ENCODE measurements around the gene SP1. TPM values are rescaled to one million over a fixed set of nuclear protein-coding genes. Genes with fewer than 3 reads are reported as not detected.

SP1 gene
- total and polyA plus RNA-seq, 2 experiments from 2014 or later: 3.6 to 30.3 TPM

GRCh38 chr12:53378222-53378621 lies 1.8 kb upstream of the SP1 start:
- no peak for DNase-seq

DNA sequence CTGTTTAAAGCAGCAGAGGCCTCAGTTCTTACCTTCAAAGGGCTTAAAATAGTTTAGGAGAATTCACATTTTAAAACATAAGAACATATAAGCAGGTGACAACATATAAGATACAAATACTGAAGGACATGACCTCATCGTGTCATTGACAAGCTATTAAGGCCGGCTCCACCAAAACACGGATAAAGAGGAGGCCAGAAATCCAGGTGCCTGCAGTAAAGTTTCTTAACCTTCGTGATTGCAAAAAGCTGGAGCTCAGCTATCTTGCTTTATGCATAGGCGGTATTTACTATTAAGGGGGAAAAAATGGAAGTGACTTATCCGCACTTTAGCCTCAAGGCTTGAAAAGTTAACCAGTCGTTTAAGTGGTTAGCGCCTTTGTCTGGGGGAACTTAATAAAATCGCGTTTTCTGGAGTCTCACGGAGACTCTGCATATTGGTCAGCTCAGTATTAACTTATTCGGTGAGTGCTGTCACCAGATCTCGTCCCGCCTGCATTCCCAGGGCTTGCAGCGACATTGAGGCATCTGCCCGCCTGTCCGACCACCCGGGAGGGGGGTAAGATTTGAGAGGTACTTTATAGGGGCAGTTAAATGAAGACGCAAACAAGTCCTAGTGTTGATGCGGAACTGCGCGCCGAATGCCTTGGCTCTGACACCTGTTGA lies 1.1 kb upstream of the SP1 start:
- TF ChIP-seq EZH2 (IDR thresholded peaks at IDR 0.05; ENCODE audit: insufficient read depth, poor library complexity, severe bottlenecking) (no peak), EZH2phosphoT487 (IDR thresholded peaks at IDR 0.05; ENCODE audit: insufficient read depth, low read depth) (no peak)
- Histone ChIP-seq H3K4me3 (peak overlapping the region; percentile 77), H2AFZ (peak overlapping the region; percentile 97), H4K20me1 (ENCODE audit: insufficient read depth) (no peaks in the 10 kb centered on the region), H3K27ac (peak overlapping the region; percentile 70), H3K79me2 (ENCODE audit: insufficient read depth) (peaks cover 24% of the 10 kb centered on the region), H3F3A (ENCODE audit: insufficient read depth) (peaks cover 10% of the 10 kb centered on the region), H3K9ac (peak overlapping the region; percentile 79), H3K27me3 (replicated peaks; ENCODE audit: insufficient read depth) (no peaks in the 10 kb centered on the region), H3K9me3 (ENCODE audit: low read depth) (no peaks in the 10 kb centered on the region), H3K4me1 (ENCODE audit: insufficient read depth) (peaks cover 26% of the 10 kb centered on the region), H3K9me2 (ENCODE audit: insufficient read depth) (no peaks in the 10 kb centered on the region), H3K4me2 (ENCODE audit: unreplicated experiment) (peak overlapping the region; percentile 94), H3K36me3 (ENCODE audit: low read depth) (peaks cover 8% of the 10 kb centered on the region; the same call in 1 of the 2 replicates)
- in situ Hi-C loops (cut with MboI): no loop called here
- no peak for DNase-seq
- WGBS, 2 experiments (ENCODE audit: low coverage in 1 of 2, low lambda C conversion rate in 2 of 2, missing lambda C conversion rate in 2 of 2): 24 to 27% methylated on average over 23 of the region's 23 CpGs

More at GRCh38 chr12:53378222-53378621, 1.8 kb upstream of the SP1 start:
- in situ Hi-C loops (cut with MboI): no loop called here
- no peaks in the 10 kb centered on the region for H4K20me1 ChIP-seq (ENCODE audit: insufficient read depth)
- WGBS, 2 experiments (ENCODE audit: low coverage in 1 of 2, low lambda C conversion rate in 2 of 2, missing lambda C conversion rate in 2 of 2): 93 to 95% methylated on average over 12 of the region's 12 CpGs
- no peak overlapping the region for H3K27ac ChIP-seq
- no peak overlapping the region for H3K9ac ChIP-seq
- peak overlapping the region; percentile 97 for H2AFZ ChIP-seq
- H3K4me1 ChIP-seq (ENCODE audit: insufficient read depth): peaks cover 20% of the 10 kb centered on the region
- H3K4me3 ChIP-seq: peak overlapping the region; percentile 77; the same call in 1 of the 2 replicates
- H3K4me2 ChIP-seq (ENCODE audit: unreplicated experiment): no peak overlapping the region
- H3K27me3 ChIP-seq (replicated peaks; ENCODE audit: insufficient read depth): no peaks in the 10 kb centered on the region
- no peaks in the 10 kb centered on the region for H3K9me2 ChIP-seq (ENCODE audit: insufficient read depth)
- H3F3A ChIP-seq (ENCODE audit: insufficient read depth): peaks cover 10% of the 10 kb centered on the region
- no peak for TF ChIP-seq EZH2phosphoT487 (IDR thresholded peaks at IDR 0.05; ENCODE audit: insufficient read depth, low read depth)
- peaks cover 18% of the 10 kb centered on the region for H3K79me2 ChIP-seq (ENCODE audit: insufficient read depth)
- H3K36me3 ChIP-seq (ENCODE audit: low read depth): peaks cover 8% of the 10 kb centered on the region; the same call in 1 of the 2 replicates
- H3K9me3 ChIP-seq (ENCODE audit: low read depth): no peaks in the 10 kb centered on the region

- Histone ChIP-seq H3K4me2 (ENCODE audit: unreplicated experiment) (peak overlapping the region; percentile 94), H3K9me3 (ENCODE audit: low read depth) (no peaks in the 10 kb centered on the region), H3K27ac (peak overlapping the region; percentile 94), H3K4me3 (peak overlapping the region; percentile 77), H3K79me2 (ENCODE audit: insufficient read depth) (peaks cover 31% of the 10 kb centered on the region), H3K36me3 (ENCODE audit: low read depth) (peaks cover 8% of the 10 kb centered on the region; the same call in 1 of the 2 replicates), H3F3A (ENCODE audit: insufficient read depth) (peaks cover 10% of the 10 kb centered on the region), H3K4me1 (ENCODE audit: insufficient read depth) (peaks cover 26% of the 10 kb centered on the region), H2AFZ (peak overlapping the region; percentile 97), H3K27me3 (replicated peaks; ENCODE audit: insufficient read depth) (no peaks in the 10 kb centered on the region), H3K9me2 (ENCODE audit: insufficient read depth) (no peaks in the 10 kb centered on the region), H3K9ac (peak overlapping the region; percentile 97), H4K20me1 (ENCODE audit: insufficient read depth) (no peaks in the 10 kb centered on the region)
- in situ Hi-C loops (cut with MboI): no loop called here
- 0% methylated on average over 29 of the region's 29 CpGs for WGBS, 2 experiments (ENCODE audit: low coverage in 1 of 2, low lambda C conversion rate in 2 of 2, missing lambda C conversion rate in 2 of 2)
- peak; percentile 100 for DNase-seq
- TF ChIP-seq EZH2phosphoT487 (IDR thresholded peaks at IDR 0.05; ENCODE audit: insufficient read depth, low read depth): no peak
- TF ChIP-seq EZH2 (IDR thresholded peaks at IDR 0.05; ENCODE audit: insufficient read depth, poor library complexity, severe bottlenecking): no peak
These were observed 430 bp upstream of the SP1 start for GRCh38 chr12:53379389-53380103.

DNA sequence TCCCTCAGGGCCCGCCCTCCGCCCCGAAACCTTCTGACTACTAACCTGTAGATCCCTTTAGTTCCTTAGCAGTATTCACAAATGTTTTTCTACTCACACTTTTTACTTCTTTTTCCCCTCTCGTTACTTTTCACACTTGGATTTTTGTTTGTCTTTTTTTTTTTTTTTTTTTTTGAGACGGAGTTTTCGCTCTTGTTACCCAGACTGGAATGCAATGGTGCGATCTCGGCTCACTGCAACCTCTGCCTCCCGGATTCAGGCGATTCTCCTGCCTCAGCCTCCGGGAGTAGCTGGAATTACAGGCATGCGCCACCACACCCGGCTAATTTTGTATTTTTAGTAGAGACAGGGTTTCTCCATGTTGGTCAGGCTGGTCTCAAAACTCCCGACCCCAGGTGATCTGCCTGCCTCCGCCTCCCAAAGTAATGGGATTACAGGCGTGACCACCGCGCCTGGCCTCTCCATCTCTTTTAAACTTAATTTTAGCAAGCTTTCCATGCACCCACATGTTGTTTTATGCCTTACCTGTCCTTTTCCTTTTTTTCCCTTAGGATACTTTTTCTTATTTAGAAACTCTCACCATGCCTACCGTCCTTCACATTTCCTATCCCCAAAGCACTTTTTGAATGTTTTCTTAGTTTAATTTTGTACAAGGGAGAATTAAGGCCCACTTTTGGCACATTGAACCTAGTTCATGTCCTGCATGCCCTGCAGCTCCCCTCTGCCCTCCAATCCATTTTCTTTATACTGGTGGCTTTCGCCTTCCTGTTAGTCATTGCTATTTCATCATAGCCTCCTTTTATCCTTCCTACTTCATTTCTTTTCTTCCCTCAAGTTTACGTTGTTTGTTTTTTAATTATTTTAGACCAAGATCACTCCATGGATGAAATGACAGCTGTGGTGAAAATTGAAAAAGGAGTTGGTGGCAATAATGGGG lies 1.1 kb downstream of the SP1 start:
- H3K27me3 ChIP-seq (replicated peaks; ENCODE audit: insufficient read depth): no peaks in the 10 kb centered on the region
- H3K9me2 ChIP-seq (ENCODE audit: insufficient read depth): no peaks in the 10 kb centered on the region
- H3K79me2 ChIP-seq (ENCODE audit: insufficient read depth): peaks cover 47% of the 10 kb centered on the region
- peak overlapping the region; percentile 46; the same call in 1 of the 2 replicates for H2AFZ ChIP-seq
- TF ChIP-seq EZH2phosphoT487 (IDR thresholded peaks at IDR 0.05; ENCODE audit: insufficient read depth, low read depth) (no peak), EZH2 (IDR thresholded peaks at IDR 0.05; ENCODE audit: insufficient read depth, poor library complexity, severe bottlenecking) (no peak)
- 7 to 9% methylated on average over 19 to 21 of the region's 21 CpGs for WGBS, 2 experiments (ENCODE audit: low coverage in 1 of 2, low lambda C conversion rate in 2 of 2, missing lambda C conversion rate in 2 of 2)
- peak overlapping the region; percentile 94 for H3K4me2 ChIP-seq (ENCODE audit: unreplicated experiment)
- H3K27ac ChIP-seq: peak overlapping the region; percentile 94
- peaks cover 8% of the 10 kb centered on the region; the same call in 1 of the 2 replicates for H3K36me3 ChIP-seq (ENCODE audit: low read depth)
- peaks cover 14% of the 10 kb centered on the region for H3F3A ChIP-seq (ENCODE audit: insufficient read depth)
- DNase-seq: peak; percentile 75
- in situ Hi-C loops (cut with MboI): no loop called here
- H3K9me3 ChIP-seq (ENCODE audit: low read depth): no peaks in the 10 kb centered on the region
- H4K20me1 ChIP-seq (ENCODE audit: insufficient read depth): no peaks in the 10 kb centered on the region
- H3K4me1 ChIP-seq (ENCODE audit: insufficient read depth): peaks cover 32% of the 10 kb centered on the region
- H3K4me3 ChIP-seq: peak overlapping the region; percentile 80
- peak overlapping the region; percentile 97 for H3K9ac ChIP-seq
